Measurements from ENCODE around the gene NUP88. TPM values are rescaled to one million over a fixed set of nuclear protein-coding genes. Genes with fewer than 3 reads are reported as not detected.

Gene NUP88
- total and polyA plus RNA-seq, 8 donors = 13.1 to 41.0 (median 24.8) TPM

DNA sequence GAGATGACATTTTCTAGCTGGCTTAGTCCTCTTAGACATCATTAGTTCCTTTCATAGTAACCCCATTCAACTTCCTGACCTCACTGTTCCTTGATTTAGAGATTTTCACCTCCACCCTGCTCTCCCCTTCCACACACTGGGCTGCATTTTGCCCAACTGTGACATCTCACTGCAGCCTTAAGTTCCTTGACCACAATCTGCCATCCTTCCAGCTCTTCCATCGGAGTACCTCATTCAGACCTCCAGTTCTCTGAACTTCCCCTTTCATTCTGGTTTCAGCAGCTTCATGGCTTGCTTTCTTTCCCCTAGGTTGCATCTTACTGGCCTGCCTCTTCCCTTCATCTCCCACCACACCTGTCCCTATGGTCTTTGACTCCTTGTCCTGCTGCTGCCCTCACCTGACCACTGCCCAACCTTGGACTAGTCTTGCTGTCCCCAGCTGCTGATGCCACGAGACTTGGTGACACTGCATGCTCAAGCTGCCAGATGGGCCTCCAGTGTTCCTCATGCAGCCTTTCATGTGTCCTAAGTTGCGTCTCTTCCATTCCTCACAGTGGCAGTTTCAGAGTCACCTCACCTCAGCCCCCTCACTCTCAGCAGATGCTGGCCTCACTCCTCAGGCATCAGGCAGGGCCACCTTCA is 40.8 kb downstream of the NUP88 start:
- peak in 1 of 4 donors; percentile 7 for ATAC-seq
- no peak overlapping the region for H3K27ac ChIP-seq
- TF ChIP-seq, protein P1, sequence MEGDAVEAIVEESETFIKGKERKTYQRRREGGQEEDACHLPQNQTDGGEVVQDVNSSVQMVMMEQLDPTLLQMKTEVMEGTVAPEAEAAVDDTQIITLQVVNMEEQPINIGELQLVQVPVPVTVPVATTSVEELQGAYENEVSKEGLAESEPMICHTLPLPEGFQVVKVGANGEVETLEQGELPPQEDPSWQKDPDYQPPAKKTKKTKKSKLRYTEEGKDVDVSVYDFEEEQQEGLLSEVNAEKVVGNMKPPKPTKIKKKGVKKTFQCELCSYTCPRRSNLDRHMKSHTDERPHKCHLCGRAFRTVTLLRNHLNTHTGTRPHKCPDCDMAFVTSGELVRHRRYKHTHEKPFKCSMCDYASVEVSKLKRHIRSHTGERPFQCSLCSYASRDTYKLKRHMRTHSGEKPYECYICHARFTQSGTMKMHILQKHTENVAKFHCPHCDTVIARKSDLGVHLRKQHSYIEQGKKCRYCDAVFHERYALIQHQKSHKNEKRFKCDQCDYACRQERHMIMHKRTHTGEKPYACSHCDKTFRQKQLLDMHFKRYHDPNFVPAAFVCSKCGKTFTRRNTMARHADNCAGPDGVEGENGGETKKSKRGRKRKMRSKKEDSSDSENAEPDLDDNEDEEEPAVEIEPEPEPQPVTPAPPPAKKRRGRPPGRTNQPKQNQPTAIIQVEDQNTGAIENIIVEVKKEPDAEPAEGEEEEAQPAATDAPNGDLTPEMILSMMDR (IDR thresholded peaks at IDR 0.05) = no peak
- peaks cover 0 to 64% (median 24%) of the 10 kb centered on the region in 3 donors for H3K36me3 ChIP-seq
- no peak overlapping the region for H3K4me3 ChIP-seq
- no peak for DNase-seq
- H3K9me3 ChIP-seq = no peaks in the 10 kb centered on the region
- intact Hi-C loops (cut with DNase I) = no loop called here
- no peaks in the 10 kb centered on the region for H3K4me1 ChIP-seq
- 92 to 93% methylated on average over 3 of the region's 3 CpGs for WGBS, 2 donors
- H3K27me3 ChIP-seq = no peaks in the 10 kb centered on the region
- no peak for FAIRE-seq

DNA sequence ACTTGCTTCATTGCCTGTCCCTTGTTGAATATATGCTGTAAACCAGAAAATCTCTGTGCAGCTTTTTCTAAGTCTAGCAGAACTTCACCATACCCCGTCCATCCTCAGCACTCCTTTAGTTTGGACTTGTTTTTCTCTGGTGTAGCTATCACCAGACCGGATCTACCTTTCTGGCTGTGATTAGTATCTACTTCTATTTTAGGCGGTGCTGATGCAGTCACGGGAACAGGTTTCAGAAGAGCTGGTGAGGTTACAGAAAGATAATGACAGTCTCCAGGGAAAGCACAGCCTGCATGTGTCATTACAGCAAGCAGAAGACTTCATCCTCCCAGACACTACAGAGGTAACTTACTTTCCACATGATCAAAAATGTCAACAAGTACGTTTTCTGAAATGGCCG is 46.4 kb downstream of the NUP88 start:
- TF ChIP-seq, protein P1 (IDR thresholded peaks at IDR 0.05) = no peak
- no peak for FAIRE-seq
- DNase-seq = no peak
- Histone ChIP-seq H3K9me3 (no peaks in the 10 kb centered on the region), H3K27ac (no peak overlapping the region), H3K27me3 (no peaks in the 10 kb centered on the region), H3K36me3 (peaks cover 0 to 43% (median 17%) of the 10 kb centered on the region in 3 donors), H3K4me1 (no peaks in the 10 kb centered on the region), H3K4me3 (no peak overlapping the region)
- intact Hi-C loops (cut with DNase I) = no loop called here
- 75 to 78% methylated on average over 6 of the region's 6 CpGs for WGBS, 2 donors
- ATAC-seq = peak in 3 of 4 donors; percentile 32 to 74 (median 68)

DNA sequence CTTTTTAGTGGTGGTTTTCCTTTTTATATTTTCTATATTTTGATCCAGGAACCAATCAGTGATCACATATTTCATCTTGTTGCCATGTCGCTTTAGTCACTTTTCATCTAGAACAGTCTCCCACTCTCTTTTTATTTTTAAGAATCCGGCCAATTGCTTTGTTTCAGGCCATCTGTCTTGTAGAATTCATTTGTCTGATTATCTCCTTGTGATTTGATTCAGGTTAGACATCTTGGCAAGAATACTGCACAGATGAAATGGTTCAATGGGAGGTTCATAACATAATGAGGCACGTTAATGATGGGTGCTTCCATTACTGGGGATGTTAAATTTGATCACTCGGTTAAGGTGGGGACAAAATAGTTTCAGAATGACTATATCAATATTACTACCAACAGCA is 49.1 kb downstream of the NUP88 start:
- FAIRE-seq (no peak), ATAC-seq (no peak), DNase-seq (no peak)
- Histone ChIP-seq H3K27me3 (no peaks in the 10 kb centered on the region), H3K9me3 (no peaks in the 10 kb centered on the region), H3K36me3 (peaks cover 0 to 32% (median 12%) of the 10 kb centered on the region in 3 donors), H3K4me3 (no peak overlapping the region), H3K4me1 (no peaks in the 10 kb centered on the region), H3K27ac (no peak overlapping the region)
- 96 to 100% methylated on average over 4 of the region's 4 CpGs for WGBS, 2 donors
- intact Hi-C loops (cut with DNase I) = no loop called here
- TF ChIP-seq, protein P1 (IDR thresholded peaks at IDR 0.05) = no peak

DNA sequence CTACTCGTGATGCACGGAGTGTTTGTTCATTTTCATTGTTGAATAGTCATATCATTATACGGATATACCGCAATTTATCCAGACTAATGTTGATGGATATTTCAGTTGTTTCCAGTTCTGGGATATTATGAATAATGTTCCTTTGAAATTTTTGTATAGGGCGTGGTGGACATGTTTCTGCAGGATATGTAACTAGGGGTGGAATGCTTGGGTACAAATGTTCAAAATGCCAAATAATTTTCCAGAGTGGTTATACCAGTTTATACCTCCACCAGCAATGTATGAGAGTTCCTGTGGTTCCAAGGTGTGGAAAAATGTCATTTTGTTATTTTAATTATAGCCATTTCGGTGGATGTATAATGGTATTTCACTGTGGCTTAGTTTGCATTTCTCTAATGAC is 53.6 kb downstream of the NUP88 start:
- Histone ChIP-seq H3K4me1 (peaks cover 0 to 8% (median 8%) of the 10 kb centered on the region in 3 donors), H3K27ac (no peak overlapping the region), H3K4me3 (no peak overlapping the region), H3K36me3 (peaks cover 0 to 27% (median 16%) of the 10 kb centered on the region in 3 donors), H3K9me3 (no peaks in the 10 kb centered on the region), H3K27me3 (no peaks in the 10 kb centered on the region)
- FAIRE-seq (no peak), DNase-seq (no peak), ATAC-seq (no peak)
- intact Hi-C loops (cut with DNase I) = no loop called here
- WGBS, 2 donors = 91 to 95% methylated on average over 6 of the region's 6 CpGs
- TF ChIP-seq, protein P1 (IDR thresholded peaks at IDR 0.05) = no peak

DNA sequence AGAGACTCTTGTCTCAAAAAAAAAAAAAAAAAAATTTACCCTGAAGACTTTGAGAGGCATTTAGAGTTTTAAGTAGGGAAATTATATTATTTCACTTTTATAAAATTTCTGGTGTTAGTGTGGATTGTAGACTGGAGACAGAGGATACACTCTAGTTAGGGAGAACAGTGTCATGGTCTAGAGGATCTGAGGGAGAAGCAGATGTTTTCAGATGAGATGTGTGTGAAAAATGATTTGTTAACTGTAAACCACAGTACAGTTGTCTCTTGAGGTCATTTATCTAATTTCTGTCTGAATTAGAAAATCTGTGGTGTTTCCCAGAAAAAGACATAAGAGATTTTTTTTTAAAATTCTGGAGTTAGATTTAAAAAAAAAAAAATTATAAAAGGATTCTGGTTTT is 54.8 kb downstream of the NUP88 start:
- no peak overlapping the region for H3K27ac ChIP-seq
- intact Hi-C loops (cut with DNase I) = no loop called here
- TF ChIP-seq, protein P1 (IDR thresholded peaks at IDR 0.05) = no peak
- no peaks in the 10 kb centered on the region for H3K27me3 ChIP-seq
- DNase-seq (no peak), FAIRE-seq (no peak), ATAC-seq (no peak)
- no peaks in the 10 kb centered on the region for H3K9me3 ChIP-seq
- H3K4me3 ChIP-seq = no peak overlapping the region
- H3K36me3 ChIP-seq = peaks cover 0 to 20% (median 12%) of the 10 kb centered on the region in 3 donors
- H3K4me1 ChIP-seq = peaks cover 0 to 8% (median 8%) of the 10 kb centered on the region in 3 donors
